HepG2 (cell line): Measurements from ENCODE around the gene PLA2G2E. TPM values are rescaled to one million over a fixed set of nuclear protein-coding genes. Genes with fewer than 3 reads are reported as not detected.

Experiments used
- DMTF1 ChIP-seq: sonication (generic); formaldehyde crosslinking; IDR thresholded peaks from 2 replicates; pipeline ENCODE4 v1.4.0; 2020; ENCODE audit warnings: mild to moderate bottlenecking, missing genetic modification reagents
- FOXO1 ChIP-seq: sonication (generic); formaldehyde crosslinking; IDR thresholded peaks from 2 replicates; pipeline ENCODE4 v1.4.0; 2020; ENCODE audit warnings: missing genetic modification reagents
- HDAC2 ChIP-seq: sonication (generic); formaldehyde crosslinking; IDR thresholded peaks from 2 replicates; pipeline ENCODE4 v1.4.0; 2020; ENCODE audit warnings: missing genetic modification reagents
- KDM5B ChIP-seq: sonication (generic); formaldehyde crosslinking; IDR thresholded peaks from 2 replicates; pipeline ENCODE4 v1.4.0; 2020; ENCODE audit warnings: missing genetic modification reagents, mild to moderate bottlenecking, borderline replicate concordance
- NFE2L1 ChIP-seq: sonication (generic); formaldehyde crosslinking; IDR thresholded peaks from 2 replicates; pipeline ENCODE4 v1.4.0; 2020; ENCODE audit warnings: missing genetic modification reagents, mild to moderate bottlenecking, borderline replicate concordance
- U2AF2 ChIP-seq: fragments of 200-400 bp; formaldehyde crosslinking; IDR thresholded peaks from 2 replicates; pipeline ENCODE4 v1.6.1; 2017; ENCODE audit warnings: low read depth, mild to moderate bottlenecking, low read length
- ZBTB40 ChIP-seq, 2 experiments: fragments of 450-650 bp in 1 of 2; sonication (generic) in 1 of 2; formaldehyde crosslinking in 1 of 2; IDR thresholded peaks; 2 replicates each; pipeline versions ENCODE4 v1.6.1 to v1.8.0; 2016 to 2022; ENCODE audit warnings: antibody characterized with exemption in 1 of 2, mild to moderate bottlenecking in 1 of 2, missing genetic modification reagents in 1 of 2
- ZFX ChIP-seq: sonication (generic); formaldehyde crosslinking; IDR thresholded peaks from 2 replicates; pipeline ENCODE4 v1.4.0; 2020; ENCODE audit warnings: mild to moderate bottlenecking, low read depth, missing genetic modification reagents, moderate library complexity
- ZNF44 ChIP-seq: sonication (generic); formaldehyde crosslinking; IDR thresholded peaks from 2 replicates; pipeline ENCODE4 v1.5.1; 2020; ENCODE audit warnings: mild to moderate bottlenecking, missing genetic modification reagents
- ZNF678 ChIP-seq: sonication (generic); formaldehyde crosslinking; IDR thresholded peaks from 2 replicates; pipeline ENCODE4 v1.4.0; 2020; ENCODE audit warnings: mild to moderate bottlenecking, missing genetic modification reagents
- polyA plus RNA-seq, 8 experiments: library from polyadenylated mRNA; depleted of rRNA in 3 of 8; stranded (reverse) in 7 of 8; unstranded in 1 of 8; fragments of >200 nt; fragmentation: Illumina TruSeq in 4 of 8; extraction: Trizol in 4 of 8; gene quantifications; 2 replicates each; pipeline versions ENCODE4 v1.2.1 to v1.2.3, GENCODE V29; 2011 to 2016; ENCODE audit warnings: low read depth in 4 of 8, missing spikeins in 1 of 8, mixed read lengths in 1 of 8; ENCODE audit not compliant: insufficient read depth in 1 of 8
- total RNA-seq, 5 experiments: library from RNA; depleted of rRNA; stranded (reverse); fragments of >200 nt; fragmentation: Illumina TruSeq; extraction: Trizol; gene quantifications; 2 replicates each; pipeline ENCODE4 v1.2.3, GENCODE V29; 2016; ENCODE audit warnings: low read depth in 1 of 5
- TF ChIP-seq, protein P1 (sequence below): sonication (generic); formaldehyde crosslinking; conservative IDR thresholded peaks from 2 replicates; pipeline ENCODE4 v1.8.1; 2023; ENCODE audit warnings: missing genetic modification reagents
- TF ChIP-seq, protein P2 (sequence below): sonication (generic); formaldehyde crosslinking; IDR thresholded peaks from 2 replicates; pipeline ENCODE4 v1.4.0; 2020; ENCODE audit warnings: mild to moderate bottlenecking, low read depth, missing genetic modification reagents

PLA2G2E gene
- total and polyA plus RNA-seq, 2 of the 13 experiments (the other 11 are each of a cell fraction or from before 2014, with no cell fraction given): not detected

- TF ChIP-seq DMTF1 (CRISPR knock-in tag) (no peak), ZNF678 (CRISPR knock-in tag) (peak; percentile 42; the same call in 1 of the 2 replicates), FOXO1 (CRISPR knock-in tag) (peak; percentile 47), NFE2L1 (CRISPR knock-in tag) (no peak), ZFX (CRISPR knock-in tag) (peak; percentile 96), HDAC2 (CRISPR knock-in tag) (peak; percentile 34; the same call in 1 of the 2 replicates), KDM5B (CRISPR knock-in tag) (peak; percentile 65; the same call in 1 of the 2 replicates), ZNF44 (CRISPR knock-in tag) (no peak), U2AF2 (no peak), ZBTB40 (IDR thresholded peaks at IDR 0.05) (no peak), ZBTB40 (CRISPR knock-in tag; IDR thresholded peaks at IDR 0.05) (0 out of 2 replicates have a peak, but pooled peaks have one; percentile 59)
- TF ChIP-seq, protein P1, sequence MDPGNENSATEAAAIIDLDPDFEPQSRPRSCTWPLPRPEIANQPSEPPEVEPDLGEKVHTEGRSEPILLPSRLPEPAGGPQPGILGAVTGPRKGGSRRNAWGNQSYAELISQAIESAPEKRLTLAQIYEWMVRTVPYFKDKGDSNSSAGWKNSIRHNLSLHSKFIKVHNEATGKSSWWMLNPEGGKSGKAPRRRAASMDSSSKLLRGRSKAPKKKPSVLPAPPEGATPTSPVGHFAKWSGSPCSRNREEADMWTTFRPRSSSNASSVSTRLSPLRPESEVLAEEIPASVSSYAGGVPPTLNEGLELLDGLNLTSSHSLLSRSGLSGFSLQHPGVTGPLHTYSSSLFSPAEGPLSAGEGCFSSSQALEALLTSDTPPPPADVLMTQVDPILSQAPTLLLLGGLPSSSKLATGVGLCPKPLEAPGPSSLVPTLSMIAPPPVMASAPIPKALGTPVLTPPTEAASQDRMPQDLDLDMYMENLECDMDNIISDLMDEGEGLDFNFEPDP: peak; percentile 99; the same call in 1 of the 2 replicates
- TF ChIP-seq, protein P2, sequence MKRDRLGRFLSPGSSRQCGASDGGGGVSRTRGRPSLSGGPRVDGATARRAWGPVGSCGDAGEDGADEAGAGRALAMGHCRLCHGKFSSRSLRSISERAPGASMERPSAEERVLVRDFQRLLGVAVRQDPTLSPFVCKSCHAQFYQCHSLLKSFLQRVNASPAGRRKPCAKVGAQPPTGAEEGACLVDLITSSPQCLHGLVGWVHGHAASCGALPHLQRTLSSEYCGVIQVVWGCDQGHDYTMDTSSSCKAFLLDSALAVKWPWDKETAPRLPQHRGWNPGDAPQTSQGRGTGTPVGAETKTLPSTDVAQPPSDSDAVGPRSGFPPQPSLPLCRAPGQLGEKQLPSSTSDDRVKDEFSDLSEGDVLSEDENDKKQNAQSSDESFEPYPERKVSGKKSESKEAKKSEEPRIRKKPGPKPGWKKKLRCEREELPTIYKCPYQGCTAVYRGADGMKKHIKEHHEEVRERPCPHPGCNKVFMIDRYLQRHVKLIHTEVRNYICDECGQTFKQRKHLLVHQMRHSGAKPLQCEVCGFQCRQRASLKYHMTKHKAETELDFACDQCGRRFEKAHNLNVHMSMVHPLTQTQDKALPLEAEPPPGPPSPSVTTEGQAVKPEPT: 0 out of 2 replicates have a peak, but pooled peaks have one; percentile 15
Observed at GRCh38 chr1:19882111-19883071, 41.0 kb downstream of the PLA2G2E start, which contains the start of gene OTUD3 (continued).
